HG02884 (cell line): ENCODE results near the gene ADAMTS19.
"Not testable (repeated sequence)": the region's sequence is repeated elsewhere in the genome, so short reads cannot be mapped to it uniquely, and the experiment has no call there.

Experiments
- ATAC-seq: cut with Tn5 transposase; IDR thresholded peaks from one replicate; pipeline ENCODE4 v1.9.1; 2021; ENCODE audit warnings: mild to moderate bottlenecking, moderate library complexity; ENCODE audit not compliant: unreplicated experiment

The ADAMTS19 gene

GRCh38 chr5:129476751-129477150 is 16.7 kb downstream of the ADAMTS19 start:
- ATAC-seq = no peak

GRCh38 chr5:129477532-129477931 is 17.4 kb downstream of the ADAMTS19 start:
- no peak for ATAC-seq

- no peak for ATAC-seq
Observed at GRCh38 chr5:129481161-129481560, 21.1 kb downstream of the ADAMTS19 start.

- ATAC-seq = no peak
Observed at GRCh38 chr5:129496421-129496820, 36.3 kb downstream of the ADAMTS19 start.

DNA sequence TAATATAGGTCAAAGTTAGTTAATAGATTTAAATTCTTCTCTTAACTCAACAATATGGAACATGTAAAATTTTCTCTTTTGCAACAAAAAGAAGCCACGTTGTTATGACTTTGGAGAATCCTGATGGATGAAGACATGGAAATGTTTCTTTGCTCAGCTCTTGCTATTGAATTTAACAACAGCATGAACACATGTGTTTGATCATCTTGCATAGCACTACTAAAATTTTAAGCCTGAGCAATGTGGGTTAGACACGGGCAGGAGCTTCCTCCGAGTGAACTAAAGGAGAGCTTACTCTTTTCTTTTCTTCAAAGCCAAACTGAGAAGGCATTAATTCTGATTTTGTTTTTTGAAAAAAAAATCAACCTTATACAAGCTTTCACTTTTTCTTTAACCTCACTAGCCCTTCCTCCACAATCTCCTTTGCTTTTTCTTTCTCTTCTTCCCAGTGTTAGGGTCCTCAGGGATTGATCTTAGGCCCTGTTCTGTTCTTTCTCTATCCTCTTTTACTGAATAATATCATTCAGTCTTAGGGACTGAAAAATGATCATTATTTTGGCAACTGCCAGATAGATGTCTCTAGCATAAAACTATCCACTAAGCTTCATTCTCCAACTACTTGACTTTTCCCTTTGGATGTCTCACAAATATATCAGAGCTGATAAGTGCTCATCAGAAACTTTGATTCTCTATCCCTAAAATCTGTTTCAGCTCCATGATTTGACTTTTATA is 36.9 kb downstream of the ADAMTS19 start:
- ATAC-seq = no peak

DNA sequence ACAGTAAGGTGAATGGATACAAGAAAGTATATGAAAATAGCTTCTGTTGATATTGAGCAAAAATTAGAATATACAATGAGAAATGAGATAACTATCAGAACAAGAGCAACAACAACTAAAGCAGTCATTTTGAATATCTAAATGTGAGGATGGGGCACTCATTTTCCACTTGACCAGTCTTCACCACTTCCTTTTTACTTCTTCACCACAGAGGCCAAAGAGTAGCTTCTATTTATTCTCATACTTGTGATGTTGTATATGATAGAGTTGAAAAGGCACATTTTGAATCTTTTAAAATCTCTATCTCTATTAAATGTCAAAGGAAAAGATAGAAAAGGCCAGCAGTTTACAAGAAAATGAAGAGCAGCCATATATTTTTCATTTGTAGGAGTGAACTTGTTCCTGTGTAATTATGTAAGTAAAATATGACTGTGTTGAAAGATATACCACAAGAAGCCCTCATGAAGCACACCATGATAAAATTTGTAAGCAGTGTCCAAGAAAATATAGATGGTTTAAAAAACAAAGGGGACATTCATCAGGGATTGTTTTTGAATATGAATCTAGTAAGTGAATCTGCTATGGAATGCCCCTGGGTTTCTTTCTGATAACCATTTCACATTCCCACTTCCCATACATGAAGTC is 39.2 kb downstream of the ADAMTS19 start:
- no peak for ATAC-seq

DNA sequence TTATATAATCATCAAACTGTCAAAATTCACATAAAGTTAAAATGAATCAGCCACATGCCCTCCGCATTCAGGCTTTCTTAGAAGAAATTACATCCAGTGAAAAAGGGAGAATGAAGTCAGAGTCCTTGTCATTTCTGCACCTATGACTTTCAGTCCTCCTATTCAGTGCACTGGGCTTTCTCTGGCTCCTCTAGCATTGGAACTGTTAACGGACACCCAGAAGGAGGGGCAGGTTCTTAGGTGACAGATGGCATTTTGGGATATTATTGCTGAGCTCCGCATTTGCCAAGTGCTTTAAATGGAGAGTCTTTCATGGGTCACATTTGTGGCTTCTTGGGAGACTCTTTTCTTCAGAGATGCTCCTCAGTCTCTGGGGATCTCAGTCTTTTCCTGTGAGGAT is 40.0 kb downstream of the ADAMTS19 start:
- no peak for ATAC-seq

- no peak for ATAC-seq
Observed at GRCh38 chr5:129506086-129506485, 46.0 kb downstream of the ADAMTS19 start.

- no peak for ATAC-seq
Observed at GRCh38 chr5:129506950-129507349, 46.9 kb downstream of the ADAMTS19 start.

DNA sequence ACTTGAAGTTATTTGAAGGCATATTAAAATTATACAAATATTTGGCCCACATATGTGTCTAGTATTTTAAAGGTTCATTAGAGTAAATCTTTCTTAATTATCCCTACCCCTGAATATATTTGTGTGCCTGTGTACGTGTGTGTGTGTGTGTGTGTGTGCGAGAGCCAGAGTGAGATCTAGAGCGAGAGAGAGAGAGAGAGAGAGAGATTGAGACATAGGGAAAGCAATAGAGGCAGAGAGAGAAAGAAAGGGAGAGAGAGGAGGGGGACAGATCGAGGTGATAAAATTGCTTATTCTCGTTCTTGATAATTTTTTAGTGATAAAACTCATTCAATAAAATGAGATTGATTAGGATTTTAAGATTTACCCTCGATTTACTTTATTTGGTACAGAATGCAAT is 47.4 kb downstream of the ADAMTS19 start:
- no peak for ATAC-seq

GRCh38 chr5:129508606-129509005 is 48.5 kb downstream of the ADAMTS19 start:
- no peak for ATAC-seq

- no peak for ATAC-seq
Observed at GRCh38 chr5:129509363-129509975, 49.4 kb downstream of the ADAMTS19 start.

- no peak for ATAC-seq
Observed at GRCh38 chr5:129511291-129511690, 51.2 kb downstream of the ADAMTS19 start.

DNA sequence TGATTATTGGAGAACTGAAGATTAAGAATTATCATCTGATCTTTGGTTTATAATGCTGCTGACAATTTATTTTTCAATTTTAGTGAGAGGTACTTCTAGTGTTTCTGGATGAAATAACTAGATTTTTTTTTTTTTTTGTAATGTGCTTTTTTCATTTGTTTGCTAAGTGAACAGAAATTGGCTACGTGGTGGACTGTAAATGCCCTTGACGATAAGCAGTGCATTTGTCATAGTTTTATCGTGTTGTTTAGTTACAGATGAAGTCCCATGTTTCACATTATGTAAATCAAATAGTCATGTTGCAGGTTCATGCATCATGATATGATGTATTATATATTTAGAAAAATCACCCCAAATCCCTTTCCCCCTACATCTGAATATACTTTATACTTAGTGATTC is 81.0 kb downstream of the ADAMTS19 start:
- ATAC-seq = no peak

GRCh38 chr5:129541648-129542251 is 81.7 kb downstream of the ADAMTS19 start:
- ATAC-seq = peak; percentile 68

DNA sequence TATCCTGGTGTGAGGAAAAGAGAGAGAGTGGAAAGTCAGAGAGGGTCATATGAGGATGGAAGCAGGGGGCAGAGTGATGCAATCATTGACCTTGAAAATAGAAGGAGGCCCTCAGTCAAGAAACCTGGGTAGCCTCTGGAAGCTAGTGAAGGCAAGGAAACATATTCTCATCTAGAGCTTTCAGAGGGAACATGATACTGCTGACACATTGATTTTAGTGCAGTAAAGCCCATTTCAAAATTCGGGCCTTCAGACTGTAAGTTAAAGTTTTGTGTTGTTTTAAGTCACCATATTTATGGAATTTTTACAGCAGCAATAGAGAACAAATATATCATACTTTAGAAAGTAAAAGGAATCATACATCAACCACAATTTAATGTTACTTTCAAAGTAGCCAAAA is 87.0 kb downstream of the ADAMTS19 start:
- ATAC-seq = no peak

- ATAC-seq = no peak
Observed at GRCh38 chr5:129554134-129554904, 94.2 kb downstream of the ADAMTS19 start.

GRCh38 chr5:129563585-129563984 is 103.5 kb downstream of the ADAMTS19 start:
- no peak for ATAC-seq

DNA sequence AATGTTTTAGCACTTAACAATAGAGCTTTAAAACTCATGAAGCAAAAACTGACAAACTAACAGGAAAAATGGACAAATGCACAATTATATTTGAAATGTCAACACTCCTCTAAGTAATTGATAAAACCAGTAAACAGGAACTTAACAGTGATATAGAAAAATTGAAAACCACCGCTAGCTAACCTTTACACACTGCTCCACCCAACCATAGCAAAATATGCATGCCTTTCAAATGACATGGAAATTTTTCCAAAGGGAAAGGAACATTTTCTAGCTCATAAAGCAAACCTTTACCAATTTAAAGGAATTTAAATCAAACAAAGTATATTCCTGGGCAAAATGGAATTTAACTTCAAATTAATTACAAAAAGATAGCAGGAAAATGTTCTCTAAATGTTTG is 109.2 kb downstream of the ADAMTS19 start:
- ATAC-seq = no peak

DNA sequence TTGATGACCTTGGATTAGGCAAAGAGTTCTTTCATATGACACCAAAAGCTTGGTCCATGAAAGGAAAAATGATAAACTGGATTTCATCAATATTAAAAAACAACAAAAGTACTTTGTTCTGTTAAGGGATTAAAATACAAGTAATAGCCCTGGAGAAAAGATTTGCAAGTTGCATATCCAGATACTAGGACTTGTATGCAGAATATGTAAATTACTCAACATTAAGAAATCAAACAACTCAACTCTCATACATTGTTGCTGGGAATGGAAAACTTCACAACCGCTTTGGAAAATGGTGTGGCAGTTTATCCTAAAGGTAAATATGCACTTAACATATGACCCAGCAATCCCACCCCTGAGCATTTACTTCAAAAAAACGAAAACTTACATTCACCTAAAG is 112.0 kb downstream of the ADAMTS19 start:
- no peak for ATAC-seq

DNA sequence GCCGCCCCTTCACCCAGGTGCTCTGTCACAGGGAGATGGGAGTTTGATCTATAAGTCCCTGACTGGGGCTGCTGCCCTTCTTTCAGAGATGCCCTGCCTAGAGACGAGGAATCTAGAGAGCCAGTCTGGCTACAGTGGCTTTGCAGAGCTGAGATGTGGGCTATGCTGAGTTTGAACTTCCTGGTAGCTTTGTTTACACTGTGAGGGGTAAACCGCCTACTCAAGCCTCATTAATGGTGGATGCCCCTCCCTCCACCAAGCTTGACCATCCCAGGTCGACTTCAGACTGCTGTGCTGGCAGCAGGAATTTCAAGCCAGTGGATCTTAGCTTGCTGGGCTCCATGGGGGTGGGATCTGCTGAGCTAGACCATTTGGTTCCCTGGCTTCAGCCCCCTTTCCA is 124.4 kb downstream of the ADAMTS19 start:
- not testable (repeated sequence) for ATAC-seq
